IPS DF 19.7 (cell line): ENCODE data around the gene TMEM161A.
"Not testable (repeated sequence)": the region's sequence is repeated elsewhere in the genome, so short reads cannot be mapped to it uniquely, and the experiment has no call there.

Source experiments
- DNase-seq: peaks from one replicate; pipeline ENCODE4 v3.0.0-alpha.2; 2013; ENCODE audit warnings: low read depth, low spot score

TMEM161A gene

DNA sequence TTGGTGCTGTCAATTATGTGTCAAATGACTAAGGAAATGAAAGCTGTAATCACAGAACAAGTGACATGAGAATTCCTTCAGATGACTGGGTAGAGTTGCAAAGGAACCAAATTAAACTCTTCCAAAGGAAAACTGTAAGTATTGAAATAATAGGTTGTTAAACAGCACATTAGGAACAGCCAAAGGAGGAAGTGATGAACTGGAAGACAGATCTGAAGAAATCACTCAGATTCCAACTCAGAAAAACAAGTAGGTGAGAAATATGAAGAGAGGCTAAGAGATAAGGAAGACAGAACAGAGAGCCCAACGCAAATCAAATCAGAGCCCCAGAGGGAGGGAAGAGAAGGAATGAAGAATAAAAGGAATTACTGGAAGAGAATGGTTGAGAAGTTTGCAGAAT lies 15.4 kb downstream of the TMEM161A start:
- DNase-seq, result no peak

- DNase-seq, result no peak
Measured at GRCh38 chr19:19121371-19121770, 16.9 kb downstream of the TMEM161A start.

GRCh38 chr19:19120308-19121231 lies 17.7 kb downstream of the TMEM161A start:
- no peak for DNase-seq

DNA sequence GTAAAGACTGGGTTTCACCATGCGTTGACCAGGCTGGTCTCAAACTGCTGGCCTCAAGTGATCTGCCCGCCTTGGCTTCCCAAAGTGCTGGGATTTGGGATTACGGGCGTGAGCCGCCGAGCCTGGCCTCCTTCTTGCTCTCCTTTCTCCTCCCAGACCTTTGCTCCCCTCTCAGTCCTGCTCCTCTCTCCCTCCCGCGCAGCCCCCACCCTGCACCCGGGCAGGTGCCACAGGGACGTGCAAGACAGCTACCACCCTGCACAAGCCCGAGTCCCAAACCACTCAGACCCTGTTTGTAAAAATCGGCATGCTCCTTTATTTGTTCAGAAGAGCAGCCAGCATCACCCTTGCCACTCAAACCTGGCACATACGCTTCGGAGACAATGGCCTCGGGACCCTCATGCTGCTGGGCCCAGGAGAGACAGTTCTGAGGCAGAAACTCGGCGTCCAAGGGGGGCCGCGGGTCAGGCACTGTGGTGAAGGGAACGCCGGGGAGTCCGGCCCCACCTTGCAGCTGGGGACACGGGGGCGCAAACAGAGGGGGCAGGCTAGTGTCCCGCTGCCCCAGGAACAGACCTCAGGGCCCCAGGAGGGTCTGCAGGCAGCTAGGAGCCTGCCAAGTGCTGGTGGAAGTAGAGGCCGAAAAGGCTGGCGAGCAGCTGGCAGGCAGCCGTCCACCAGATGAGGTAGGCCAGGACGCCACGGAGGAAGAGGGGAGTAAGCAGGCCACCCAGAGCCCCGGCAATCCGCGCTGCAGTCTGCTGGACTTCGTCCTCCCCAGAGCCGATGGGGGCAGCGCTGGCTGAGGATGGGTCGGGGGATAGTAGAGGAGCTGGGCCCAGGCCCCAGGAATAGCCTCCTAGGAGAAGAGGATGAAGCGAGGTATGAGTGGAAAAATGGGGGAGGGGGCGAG lies 18.7 kb downstream of the TMEM161A start:
- no peak for DNase-seq

GRCh38 chr19:19115954-19116353 lies 22.3 kb downstream of the TMEM161A start:
- DNase-seq, result no peak

GRCh38 chr19:19113040-19113626 lies 25.1 kb downstream of the TMEM161A start:
- no peak for DNase-seq

- no peak for DNase-seq
Measured at GRCh38 chr19:19111967-19112580, 26.2 kb downstream of the TMEM161A start.

DNA sequence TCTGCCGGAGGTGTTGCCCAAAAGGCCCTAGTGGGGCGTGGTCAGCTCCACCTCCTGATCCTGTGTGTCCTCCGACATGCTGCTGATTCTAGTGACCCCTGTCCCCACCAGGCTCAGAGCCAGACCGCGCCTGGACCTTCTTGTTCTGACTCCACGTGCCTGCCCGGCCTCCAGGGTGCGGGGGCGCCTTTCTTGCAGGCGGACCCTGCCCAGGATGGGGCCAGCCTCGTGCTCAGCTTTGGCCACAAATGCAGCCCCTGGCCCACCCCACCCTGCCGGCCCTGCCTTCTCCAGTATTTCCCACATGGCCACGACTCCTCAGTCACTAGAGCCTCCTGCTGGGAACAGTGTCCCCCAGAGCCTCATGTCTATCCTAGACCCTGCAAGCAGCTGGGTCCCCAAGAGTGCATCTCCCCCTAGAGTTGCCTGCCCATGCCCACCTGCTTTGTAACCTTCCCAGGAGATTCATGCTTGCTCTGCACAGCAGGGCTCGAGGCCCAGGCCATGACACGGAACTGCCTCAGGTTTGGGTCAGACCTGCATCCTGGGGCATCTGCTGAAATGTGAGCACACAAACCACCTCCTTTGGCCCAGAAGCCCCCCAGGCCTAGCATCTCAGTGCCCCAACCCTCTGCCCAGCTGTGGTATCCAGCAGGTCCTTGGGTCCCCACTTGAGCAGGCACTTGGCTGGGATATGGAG lies 27.0 kb downstream of the TMEM161A start:
- DNase-seq, result no peak

GRCh38 chr19:19110410-19111135 lies 27.7 kb downstream of the TMEM161A start:
- DNase-seq, result no peak

DNA sequence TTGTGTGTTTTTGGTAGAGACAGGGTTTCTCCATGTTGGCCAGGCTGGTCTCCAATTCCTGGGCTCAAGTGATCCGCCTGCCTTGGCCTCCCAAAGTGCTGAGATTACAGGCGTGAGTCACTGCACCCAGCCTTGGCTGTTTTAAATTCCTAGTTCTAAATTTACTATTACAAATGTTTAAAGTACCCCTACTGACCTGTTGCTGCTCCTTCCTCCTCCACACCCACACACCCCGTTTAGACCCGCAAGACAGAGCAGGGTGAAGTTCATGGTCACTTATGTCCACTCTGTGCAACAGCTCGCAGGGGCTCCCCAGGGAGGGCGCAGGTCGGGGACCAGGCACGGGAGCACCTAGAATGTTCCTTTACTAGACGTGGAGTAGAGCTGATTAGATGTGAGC lies 28.7 kb downstream of the TMEM161A start:
- DNase-seq, result no peak

- DNase-seq, result no peak
Measured at GRCh38 chr19:19107654-19108053, 30.6 kb downstream of the TMEM161A start.

- DNase-seq, result not testable (repeated sequence)
Measured at GRCh38 chr19:19106938-19107337, 31.3 kb downstream of the TMEM161A start.

DNA sequence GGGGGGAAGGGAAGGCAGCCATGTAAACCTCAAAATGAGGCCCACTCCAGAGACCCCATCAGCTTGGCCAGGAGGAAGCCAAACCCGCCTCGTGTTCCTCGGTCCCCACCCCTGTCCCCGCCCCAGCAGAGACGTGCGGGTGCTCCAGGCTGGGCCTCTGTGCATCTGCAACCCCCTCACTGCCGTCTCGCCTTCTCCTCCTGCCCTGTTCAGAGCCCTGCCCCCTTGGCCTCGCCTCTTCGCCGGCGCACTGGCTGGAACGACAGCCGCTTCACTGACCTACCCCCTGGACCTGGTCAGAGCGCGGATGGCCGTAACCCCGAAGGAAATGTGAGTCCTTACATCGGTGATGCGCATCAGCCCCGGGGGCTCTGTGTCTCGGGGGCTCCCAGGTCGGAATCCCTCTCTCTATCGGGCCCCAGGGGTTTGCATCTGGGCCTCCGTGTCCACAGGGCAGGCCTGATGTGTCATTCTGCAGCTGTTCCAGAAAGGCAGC lies 32.2 kb downstream of the TMEM161A start:
- no peak for DNase-seq

DNA sequence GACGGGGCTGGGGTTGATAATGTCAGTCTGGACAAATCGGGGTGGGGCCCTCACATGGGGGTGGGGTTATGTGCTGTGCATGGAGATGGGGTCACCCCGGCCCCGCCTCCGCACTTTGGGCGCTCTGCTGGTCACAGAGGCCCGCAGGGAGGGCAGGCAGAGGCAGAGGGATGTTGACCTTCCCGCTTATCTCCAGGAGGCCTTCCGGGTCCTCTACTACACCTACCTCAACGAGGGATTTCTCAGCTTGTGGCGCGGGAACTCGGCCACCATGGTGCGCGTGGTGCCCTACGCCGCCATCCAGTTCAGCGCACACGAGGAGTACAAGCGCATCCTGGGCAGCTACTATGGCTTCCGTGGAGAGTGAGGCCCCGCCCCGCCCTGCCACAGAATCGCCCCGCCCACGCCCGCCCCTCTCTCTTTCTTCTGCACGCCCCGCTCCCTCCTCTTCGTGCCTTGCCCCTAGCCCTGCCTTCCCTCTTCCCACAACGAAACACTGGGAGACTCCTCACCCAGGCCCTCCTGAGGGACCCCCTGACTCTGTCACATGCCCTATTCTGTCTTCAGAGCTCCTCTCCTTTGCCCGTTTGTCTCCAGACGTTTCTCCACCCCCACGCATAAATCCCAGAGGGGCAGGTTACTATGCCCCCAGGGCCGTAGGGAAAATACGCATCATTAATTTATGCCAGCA lies 32.8 kb downstream of the TMEM161A start:
- DNase-seq, result no peak

DNA sequence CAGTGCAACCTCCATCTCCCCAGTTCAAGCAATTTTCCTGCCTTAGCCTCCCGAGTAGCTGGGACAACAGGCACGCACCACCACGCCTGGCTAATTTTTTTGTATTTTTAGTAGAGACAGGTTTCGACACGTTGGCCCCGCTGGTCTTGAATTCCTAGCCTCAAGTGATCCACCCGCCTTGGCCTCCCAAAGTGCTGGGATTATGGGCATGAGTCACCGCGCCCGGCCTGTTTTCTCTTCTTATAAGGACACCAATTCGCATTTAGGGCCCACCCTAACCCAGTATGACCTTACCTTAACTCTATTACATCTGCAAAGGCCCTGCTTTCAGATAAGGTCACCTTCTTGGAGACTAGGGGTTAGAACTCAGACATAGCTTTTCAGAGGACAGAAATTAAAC lies 35.1 kb downstream of the TMEM161A start:
- DNase-seq, result no peak

GRCh38 chr19:19102566-19102965 lies 35.7 kb downstream of the TMEM161A start:
- DNase-seq, result not testable (repeated sequence)

GRCh38 chr19:19101540-19101939 lies 36.7 kb downstream of the TMEM161A start:
- DNase-seq, result no peak

DNA sequence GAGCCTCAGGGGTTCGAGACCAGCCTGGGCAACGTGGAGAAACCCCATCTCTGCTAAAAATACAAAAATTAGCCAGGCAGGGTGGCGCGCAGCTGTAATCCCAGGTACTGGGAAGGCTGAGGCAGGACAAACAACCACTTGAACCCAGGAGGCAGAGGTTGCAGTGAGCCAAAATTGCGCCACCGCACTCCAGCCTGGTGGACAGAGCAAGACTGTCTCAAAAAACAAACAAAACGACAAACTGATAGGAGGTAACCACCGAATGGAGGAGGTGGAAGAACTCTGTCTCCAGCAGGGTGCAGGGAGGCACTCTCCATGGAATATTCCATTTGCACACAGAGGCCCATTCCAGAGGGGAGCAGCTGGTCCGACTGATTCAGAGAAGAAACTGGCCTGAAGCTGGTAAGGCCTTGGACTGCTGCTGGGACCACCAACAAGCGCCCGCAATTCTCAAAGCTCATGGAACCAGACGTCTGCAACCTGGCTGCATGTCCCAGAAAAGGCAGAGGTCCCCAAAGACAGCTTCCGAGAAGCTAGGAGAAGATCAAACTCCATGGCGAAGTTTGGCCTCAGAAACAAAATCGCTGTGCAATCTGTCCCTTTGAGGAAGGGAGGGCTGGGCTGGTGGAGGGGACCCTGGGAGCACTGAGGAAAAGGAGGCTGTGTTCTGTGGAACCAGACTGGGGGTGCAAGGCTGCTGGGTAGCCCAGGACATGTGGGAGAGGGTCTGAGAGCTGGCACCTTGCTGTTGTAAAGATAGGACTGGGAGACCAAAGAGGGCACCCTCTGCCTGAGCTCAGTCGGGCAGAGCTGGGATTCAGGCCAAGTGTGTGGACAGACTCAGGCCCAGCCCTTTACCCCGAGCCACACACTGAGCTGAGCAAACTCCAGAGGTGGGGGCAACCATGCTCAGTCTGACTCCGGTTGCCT lies 39.3 kb downstream of the TMEM161A start:
- DNase-seq, result no peak
